Astrocyte (in vitro differentiated cells and primary cell): ENCODE results near the gene HVCN1. TPM values are rescaled to one million over a fixed set of nuclear protein-coding genes. Genes with fewer than 3 reads are reported as not detected.

ENCODE experiments used
- DNase-seq: peaks from one replicate; pipeline ENCODE4 v3.0.0-alpha.2; 2010; ENCODE audit warnings: low read depth
- FAIRE-seq: peaks from 2 replicates; lab custom pipeline; 2011; peaks lifted over from hg19 to GRCh38; lab: Jason Lieb, UNC
- H2AFZ ChIP-seq: 2 replicates; pipeline ENCODE4 v1.6.0; 2012; ENCODE audit warnings: low read depth, low read length, inconsistent platforms
- H3K27ac ChIP-seq: 2 replicates; pipeline ENCODE4 v1.5.1; 2011; ENCODE audit warnings: low read depth, low read length, inconsistent platforms
- H3K27me3 ChIP-seq: 2 replicates; pipeline ENCODE4 v1.6.0; 2011; ENCODE audit warnings: low read length, inconsistent platforms; ENCODE audit not compliant: insufficient read depth
- H3K36me3 ChIP-seq: 2 replicates; pipeline ENCODE4 v1.5.1; 2011; ENCODE audit warnings: low read length, inconsistent platforms; ENCODE audit not compliant: insufficient read depth
- H3K4me1 ChIP-seq: 2 replicates; pipeline ENCODE4 v1.5.1; 2011; ENCODE audit warnings: low read length, inconsistent platforms; ENCODE audit not compliant: insufficient read depth
- H3K4me2 ChIP-seq: 2 replicates; pipeline ENCODE4 v1.6.0; 2012; ENCODE audit warnings: low read length, inconsistent platforms
- H3K4me3 ChIP-seq: 2 replicates; pipeline ENCODE4 v1.5.1; 2011; ENCODE audit warnings: low read depth, mild to moderate bottlenecking, low read length, inconsistent platforms; ENCODE audit not compliant: insufficient read depth
- H3K79me2 ChIP-seq: 2 replicates; pipeline ENCODE4 v1.6.0; 2012; ENCODE audit warnings: mild to moderate bottlenecking, low read length, inconsistent platforms; ENCODE audit not compliant: insufficient read depth
- H3K9ac ChIP-seq: 2 replicates; pipeline ENCODE4 v1.6.0; 2012; ENCODE audit warnings: mild to moderate bottlenecking, low read length, inconsistent platforms
- H3K9me3 ChIP-seq: 2 replicates; pipeline ENCODE4 v1.5.1; 2012; ENCODE audit warnings: low read depth, mild to moderate bottlenecking, low read length, inconsistent platforms; ENCODE audit not compliant: insufficient read depth
- H4K20me1 ChIP-seq: 2 replicates; pipeline ENCODE4 v1.6.0; 2012; ENCODE audit warnings: low read length, inconsistent platforms; ENCODE audit not compliant: insufficient read depth
- H3K27ac Mint-ChIP-seq: one replicate; pipeline ENCODE4 v1.8.0; 2021; ENCODE audit warnings: mild to moderate bottlenecking, mixed read lengths; ENCODE audit not compliant: unreplicated experiment
- H3K27me3 Mint-ChIP-seq: one replicate; pipeline ENCODE4 v1.8.0; 2021; ENCODE audit warnings: low read depth, mixed read lengths; ENCODE audit not compliant: unreplicated experiment
- H3K36me3 Mint-ChIP-seq: one replicate; pipeline ENCODE4 v1.8.0; 2021; ENCODE audit warnings: low read depth, mixed read lengths; ENCODE audit not compliant: unreplicated experiment
- H3K4me1 Mint-ChIP-seq: one replicate; pipeline ENCODE4 v1.8.0; 2021; ENCODE audit warnings: low read depth, mixed read lengths; ENCODE audit not compliant: unreplicated experiment
- H3K4me3 Mint-ChIP-seq: one replicate; pipeline ENCODE4 v1.8.0; 2021; ENCODE audit warnings: mild to moderate bottlenecking, moderate library complexity, mixed read lengths; ENCODE audit not compliant: unreplicated experiment
- H3K9me3 Mint-ChIP-seq: one replicate; pipeline ENCODE4 v1.8.0; 2021; ENCODE audit warnings: mild to moderate bottlenecking, mixed read lengths; ENCODE audit not compliant: unreplicated experiment
- EZH2 ChIP-seq: IDR thresholded peaks from 2 replicates; pipeline ENCODE4 v1.6.1; 2012; ENCODE audit warnings: mild to moderate bottlenecking, low read length, inconsistent platforms; ENCODE audit not compliant: insufficient read depth
- total RNA-seq: library from RNA; stranded (reverse); gene quantifications from 2 replicates; pipeline ENCODE4 v1.2.1, GENCODE V29; 2021
- TF ChIP-seq, protein P1 (sequence below): IDR thresholded peaks from 2 replicates; pipeline ENCODE4 v1.5.1; 2011; ENCODE audit warnings: low read depth, mild to moderate bottlenecking, inconsistent platforms, low read length, moderate library complexity; ENCODE audit not compliant: insufficient read depth

HVCN1 gene
- total RNA-seq, 1 donor from 2014 or later: 1.0 TPM

DNA sequence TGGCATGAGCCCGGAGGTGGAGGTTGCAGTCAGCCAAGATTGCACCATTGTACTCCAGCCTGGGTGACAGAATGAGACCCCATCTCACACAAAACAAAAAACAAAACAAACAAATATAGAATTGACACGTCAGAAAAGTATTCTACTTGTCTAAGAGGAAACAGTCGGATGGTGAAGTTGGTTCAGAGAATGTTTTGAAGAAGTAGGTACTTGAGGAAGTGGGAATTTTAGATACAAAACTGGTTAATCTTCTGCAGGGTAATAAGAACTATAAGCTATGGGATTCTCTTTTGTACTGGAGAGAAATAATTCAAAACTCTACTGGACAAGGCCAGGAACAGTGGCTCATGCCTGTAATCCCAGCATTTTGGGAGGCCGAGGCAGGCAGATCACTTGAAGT, 89.6 kb downstream of the HVCN1 start:
- Mint-ChIP-seq H3K4me3 (no peak overlapping the region), H3K4me1 (no peaks in the 10 kb centered on the region), H3K27me3 (peaks cover 3% of the 10 kb centered on the region), H3K27ac (no peak overlapping the region), H3K9me3 (no peaks in the 10 kb centered on the region), H3K36me3 (no peaks in the 10 kb centered on the region)
- Histone ChIP-seq H2AFZ (no peak overlapping the region), H4K20me1 (no peaks in the 10 kb centered on the region), H3K9me3 (no peaks in the 10 kb centered on the region), H3K4me1 (no peaks in the 10 kb centered on the region), H3K79me2 (no peaks in the 10 kb centered on the region), H3K27me3 (no peaks in the 10 kb centered on the region), H3K36me3 (no peaks in the 10 kb centered on the region), H3K27ac (no peak overlapping the region), H3K4me2 (no peak overlapping the region), H3K4me3 (no peak overlapping the region), H3K9ac (no peak overlapping the region)
- no peak for FAIRE-seq
- no peak for DNase-seq
- TF ChIP-seq, protein P1, sequence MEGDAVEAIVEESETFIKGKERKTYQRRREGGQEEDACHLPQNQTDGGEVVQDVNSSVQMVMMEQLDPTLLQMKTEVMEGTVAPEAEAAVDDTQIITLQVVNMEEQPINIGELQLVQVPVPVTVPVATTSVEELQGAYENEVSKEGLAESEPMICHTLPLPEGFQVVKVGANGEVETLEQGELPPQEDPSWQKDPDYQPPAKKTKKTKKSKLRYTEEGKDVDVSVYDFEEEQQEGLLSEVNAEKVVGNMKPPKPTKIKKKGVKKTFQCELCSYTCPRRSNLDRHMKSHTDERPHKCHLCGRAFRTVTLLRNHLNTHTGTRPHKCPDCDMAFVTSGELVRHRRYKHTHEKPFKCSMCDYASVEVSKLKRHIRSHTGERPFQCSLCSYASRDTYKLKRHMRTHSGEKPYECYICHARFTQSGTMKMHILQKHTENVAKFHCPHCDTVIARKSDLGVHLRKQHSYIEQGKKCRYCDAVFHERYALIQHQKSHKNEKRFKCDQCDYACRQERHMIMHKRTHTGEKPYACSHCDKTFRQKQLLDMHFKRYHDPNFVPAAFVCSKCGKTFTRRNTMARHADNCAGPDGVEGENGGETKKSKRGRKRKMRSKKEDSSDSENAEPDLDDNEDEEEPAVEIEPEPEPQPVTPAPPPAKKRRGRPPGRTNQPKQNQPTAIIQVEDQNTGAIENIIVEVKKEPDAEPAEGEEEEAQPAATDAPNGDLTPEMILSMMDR: no peak
- no peak for TF ChIP-seq EZH2

Other genes starting within 250 kb of the HVCN1 start
- gene ARPC3, start 238.8 kb downstream of the HVCN1 start, total RNA-seq: 315 and 316 TPM in 2 replicates
- gene GPN3, start 220.9 kb downstream of the HVCN1 start, total RNA-seq: 17.7 and 19.5 TPM in 2 replicates
- gene FAM216A, start 220.3 kb downstream of the HVCN1 start, total RNA-seq: 9.2 and 11.3 TPM in 2 replicates
- gene VPS29, start 187.0 kb downstream of the HVCN1 start, total RNA-seq: 78.1 and 80.7 TPM in 2 replicates
- 0.53 and 0.66 TPM in 2 replicates for gene RAD9B, start 186.8 kb downstream of the HVCN1 start, total RNA-seq
- gene PPTC7, start 105.8 kb downstream of the HVCN1 start, total RNA-seq: 14.9 and 16.6 TPM in 2 replicates
- 22.6 and 32.0 TPM in 2 replicates for gene TCTN1, start 75.0 kb downstream of the HVCN1 start, total RNA-seq
- gene PPP1CC, start 53.8 kb upstream of the HVCN1 start, total RNA-seq: 94.8 and 107 TPM in 2 replicates
- gene CCDC63, start 157.9 kb upstream of the HVCN1 start, total RNA-seq: 0.30 TPM in 1 of 2 replicates, not detected in the other
- gene MYL2, start 231.5 kb upstream of the HVCN1 start, total RNA-seq: 0.48 TPM in 1 of 2 replicates, not detected in the other